GM23248 (cell line): Measurements from ENCODE around the gene COL23A1.

Source experiments
- EZH2 ChIP-seq: fragments of 200-600 bp; sonication (generic); IDR thresholded peaks from 2 replicates; pipeline ENCODE4 v1.6.1; 2018; ENCODE audit warnings: antibody characterized with exemption, mild to moderate bottlenecking; ENCODE audit not compliant: insufficient read depth, poor library complexity, severe bottlenecking
- EZH2phosphoT487 ChIP-seq: fragments of 200-600 bp; sonication (generic); IDR thresholded peaks from 2 replicates; pipeline ENCODE4 v1.6.1; 2018; ENCODE audit warnings: antibody characterized with exemption, moderate library complexity, mild to moderate bottlenecking, low read depth; ENCODE audit not compliant: insufficient read depth

DNA sequence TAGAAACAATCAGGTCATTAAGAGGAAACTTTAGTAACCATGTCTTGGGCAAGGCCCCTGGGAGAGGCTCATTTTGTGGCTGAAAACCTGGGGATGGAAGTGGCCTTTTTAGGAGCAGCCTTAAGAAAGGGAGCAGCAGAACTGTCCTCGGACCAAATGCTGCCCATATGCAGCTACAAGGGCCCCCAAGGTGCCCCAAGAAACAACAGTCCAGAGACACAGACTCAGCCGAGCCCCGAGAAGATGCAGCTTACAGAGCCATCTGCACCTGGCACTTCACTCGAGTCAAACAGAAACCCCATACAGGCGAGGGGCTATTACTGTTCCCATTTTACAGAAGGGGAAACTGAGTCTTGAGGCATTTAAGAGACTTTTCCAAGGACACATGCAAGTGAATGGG, 58.0 kb downstream of the COL23A1 start:
- TF ChIP-seq EZH2 (no peak), EZH2phosphoT487 (no peak)
